Measurements from ENCODE around the gene DLX2.
"Not testable (repeated sequence)": the region's sequence is repeated elsewhere in the genome, so short reads cannot be mapped to it uniquely, and the experiment has no call there.

The DLX2 gene

DNA sequence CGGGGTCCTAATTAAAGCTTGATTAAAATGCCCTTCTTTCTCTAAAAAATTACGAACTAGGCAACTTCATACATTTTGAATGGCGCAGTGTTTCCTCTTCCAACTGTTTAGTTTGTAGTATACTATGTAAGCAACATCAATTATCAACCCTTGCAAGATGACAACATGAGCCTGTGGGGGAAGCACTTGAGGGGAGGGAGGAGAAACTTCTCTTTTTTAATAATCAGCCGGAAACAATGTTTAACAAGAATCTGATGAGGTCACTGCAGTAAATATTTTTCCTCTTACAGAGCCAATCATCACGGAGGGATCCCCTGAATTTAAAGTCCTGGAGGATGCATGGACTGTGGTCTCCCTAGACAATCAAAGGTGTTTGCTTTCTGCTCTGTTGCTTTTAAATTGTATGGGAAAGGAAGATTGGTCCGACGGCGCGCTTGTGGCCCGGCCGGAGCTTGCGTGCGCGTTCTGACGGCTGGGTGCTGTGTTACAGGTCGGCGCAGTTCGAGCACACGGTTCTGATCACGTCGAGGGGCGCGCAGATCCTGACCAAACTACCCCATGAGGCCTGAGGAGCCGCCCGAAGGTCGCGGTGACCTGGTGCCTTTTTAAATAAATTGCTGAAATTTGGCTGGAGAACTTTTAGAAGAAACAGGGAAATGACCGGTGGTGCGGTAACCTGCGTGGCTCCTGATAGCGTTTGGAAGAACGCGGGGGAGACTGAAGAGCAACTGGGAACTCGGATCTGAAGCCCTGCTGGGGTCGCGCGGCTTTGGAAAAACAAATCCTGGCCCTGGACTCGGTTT lies 22.7 kb downstream of the DLX2 start:
- DNase-seq (ENCODE audit: low read depth), result no peak

DNA sequence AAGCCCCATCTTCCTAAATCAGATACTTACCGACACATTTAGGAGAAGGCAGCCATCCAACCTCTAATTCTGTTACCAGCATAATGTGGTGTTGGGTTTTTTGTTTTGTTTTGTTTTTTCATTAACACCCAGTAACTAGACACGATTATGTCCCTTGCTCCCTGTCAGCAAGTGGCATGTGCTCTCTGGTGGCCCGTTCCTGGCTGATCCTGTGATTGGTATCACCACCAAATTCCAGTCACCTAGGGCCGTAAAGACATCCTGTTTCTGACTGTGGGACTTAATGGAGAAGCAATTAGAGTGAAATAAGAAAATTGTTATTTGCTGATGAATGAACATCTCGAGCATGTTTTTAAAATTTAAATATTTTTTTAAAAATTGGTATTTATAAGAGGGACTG lies 23.3 kb downstream of the DLX2 start:
- no peak for DNase-seq (ENCODE audit: low read depth)
- TF ChIP-seq, protein P1, sequence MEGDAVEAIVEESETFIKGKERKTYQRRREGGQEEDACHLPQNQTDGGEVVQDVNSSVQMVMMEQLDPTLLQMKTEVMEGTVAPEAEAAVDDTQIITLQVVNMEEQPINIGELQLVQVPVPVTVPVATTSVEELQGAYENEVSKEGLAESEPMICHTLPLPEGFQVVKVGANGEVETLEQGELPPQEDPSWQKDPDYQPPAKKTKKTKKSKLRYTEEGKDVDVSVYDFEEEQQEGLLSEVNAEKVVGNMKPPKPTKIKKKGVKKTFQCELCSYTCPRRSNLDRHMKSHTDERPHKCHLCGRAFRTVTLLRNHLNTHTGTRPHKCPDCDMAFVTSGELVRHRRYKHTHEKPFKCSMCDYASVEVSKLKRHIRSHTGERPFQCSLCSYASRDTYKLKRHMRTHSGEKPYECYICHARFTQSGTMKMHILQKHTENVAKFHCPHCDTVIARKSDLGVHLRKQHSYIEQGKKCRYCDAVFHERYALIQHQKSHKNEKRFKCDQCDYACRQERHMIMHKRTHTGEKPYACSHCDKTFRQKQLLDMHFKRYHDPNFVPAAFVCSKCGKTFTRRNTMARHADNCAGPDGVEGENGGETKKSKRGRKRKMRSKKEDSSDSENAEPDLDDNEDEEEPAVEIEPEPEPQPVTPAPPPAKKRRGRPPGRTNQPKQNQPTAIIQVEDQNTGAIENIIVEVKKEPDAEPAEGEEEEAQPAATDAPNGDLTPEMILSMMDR (conservative IDR thresholded peaks at IDR 0.05; ENCODE audit: low read depth, low read length), result no peak
- H3K4me3 ChIP-seq (ENCODE audit: low read length), result no peak overlapping the region

More for the DNA sequence above, 22.7 kb downstream of the DLX2 start:
- TF ChIP-seq, protein P1 (conservative IDR thresholded peaks at IDR 0.05; ENCODE audit: low read depth, low read length), result no peak
- no peak overlapping the region for H3K4me3 ChIP-seq (ENCODE audit: low read length)

DNA sequence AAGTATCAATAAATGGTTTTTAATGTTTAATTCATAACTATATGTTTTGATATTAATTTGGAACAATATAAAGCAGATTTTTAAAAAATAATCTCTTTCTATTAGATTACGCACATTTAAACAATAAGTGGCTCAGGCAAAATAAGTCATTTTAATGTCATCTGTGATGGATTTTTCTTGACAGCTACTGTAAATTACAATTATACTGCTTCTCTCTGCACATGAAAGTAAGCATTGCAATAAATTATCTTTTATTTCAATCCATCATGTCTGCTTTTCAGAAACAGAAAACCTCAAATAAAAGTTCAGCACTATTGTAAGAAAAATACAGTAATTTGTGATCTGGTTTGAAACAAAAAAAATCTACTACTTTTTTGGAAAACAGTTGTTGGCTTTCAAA lies 28.4 kb downstream of the DLX2 start:
- no peak overlapping the region for H3K4me3 ChIP-seq (ENCODE audit: low read length)
- DNase-seq (ENCODE audit: low read depth), result no peak
- TF ChIP-seq, protein P1 (conservative IDR thresholded peaks at IDR 0.05; ENCODE audit: low read depth, low read length), result no peak

DNA sequence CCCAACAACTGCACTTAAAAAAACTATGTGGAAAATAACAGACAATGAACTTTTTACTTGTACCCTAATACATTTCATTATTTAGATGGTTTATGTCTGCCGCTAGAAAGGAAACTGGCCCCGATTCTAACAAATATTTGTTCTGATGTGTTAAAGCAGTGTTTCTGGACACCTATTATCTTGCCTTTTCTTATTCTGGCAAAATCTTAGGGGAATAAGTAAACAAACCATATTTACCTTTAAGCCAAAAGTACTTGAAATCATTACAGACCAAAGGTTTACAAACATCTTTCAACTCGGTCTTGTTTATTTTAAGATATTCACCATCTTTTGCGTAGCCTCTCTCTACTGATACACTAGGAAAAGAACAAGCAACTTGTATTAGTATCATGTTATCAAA lies 29.2 kb downstream of the DLX2 start:
- DNase-seq (ENCODE audit: low read depth), result no peak
- no peak overlapping the region for H3K4me3 ChIP-seq (ENCODE audit: low read length)
- TF ChIP-seq, protein P1 (conservative IDR thresholded peaks at IDR 0.05; ENCODE audit: low read depth, low read length), result no peak

DNA sequence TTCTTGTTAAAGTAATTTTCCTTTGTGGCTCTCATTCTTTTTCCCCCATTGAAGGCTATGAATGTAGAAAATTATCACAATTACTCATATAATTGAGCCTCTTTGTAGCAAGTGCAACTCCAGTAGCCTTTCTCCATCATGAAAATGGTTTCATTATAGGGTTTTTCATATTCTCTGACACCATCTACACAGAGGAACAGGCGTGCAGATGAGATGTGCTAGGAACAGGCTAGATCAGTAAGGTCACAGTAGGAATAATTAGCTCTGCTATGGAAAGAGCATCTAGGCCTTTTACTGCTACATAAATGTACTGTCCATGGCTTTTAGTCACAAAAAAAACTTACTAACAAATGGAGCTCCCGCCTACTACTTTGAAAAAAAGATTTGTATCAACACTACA lies 30.0 kb downstream of the DLX2 start:
- DNase-seq (ENCODE audit: low read depth), result no peak
- TF ChIP-seq, protein P1 (conservative IDR thresholded peaks at IDR 0.05; ENCODE audit: low read depth, low read length), result no peak
- no peak overlapping the region for H3K4me3 ChIP-seq (ENCODE audit: low read length)

DNA sequence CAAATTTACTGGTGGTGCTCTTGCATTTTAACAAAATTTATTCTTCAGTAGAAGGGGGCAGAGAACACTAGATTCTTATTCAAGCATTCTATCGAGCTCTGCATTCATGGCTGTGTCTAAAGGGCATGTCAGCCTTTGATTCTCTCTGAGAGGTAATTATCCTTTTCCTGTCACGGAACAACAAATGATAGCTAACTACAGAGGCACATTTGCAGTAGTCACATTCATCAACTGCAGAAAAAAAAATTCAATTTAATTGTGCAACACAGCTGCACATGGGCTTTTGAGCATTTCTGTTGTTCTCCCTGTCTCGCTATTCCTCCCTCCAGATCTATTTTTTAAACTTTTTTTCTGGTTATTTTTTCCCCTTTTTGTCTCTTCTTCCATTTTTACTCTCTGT lies 30.4 kb downstream of the DLX2 start:
- no peak for DNase-seq (ENCODE audit: low read depth)
- no peak overlapping the region for H3K4me3 ChIP-seq (ENCODE audit: low read length)
- TF ChIP-seq, protein P1 (conservative IDR thresholded peaks at IDR 0.05; ENCODE audit: low read depth, low read length), result no peak

DNA sequence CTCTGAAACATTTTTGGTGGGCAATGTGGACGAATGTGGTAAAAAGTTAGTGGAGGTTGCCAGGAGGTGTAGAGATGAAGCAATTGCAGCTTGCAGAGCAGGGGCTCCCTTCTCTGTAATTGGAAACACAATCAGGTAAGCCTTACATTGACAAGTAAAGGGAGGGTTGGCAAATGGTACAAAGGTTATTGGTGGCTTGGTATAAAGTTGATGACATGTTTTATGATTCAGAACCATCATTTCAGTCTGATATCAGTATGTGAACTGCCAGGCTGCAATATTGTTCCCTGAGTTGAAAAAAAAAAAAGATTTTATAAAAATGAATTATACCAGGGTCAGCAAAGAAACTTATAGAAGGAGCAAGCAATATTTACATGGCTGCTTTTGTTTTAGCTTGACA lies 31.8 kb downstream of the DLX2 start:
- TF ChIP-seq, protein P1 (conservative IDR thresholded peaks at IDR 0.05; ENCODE audit: low read depth, low read length), result no peak

DNA sequence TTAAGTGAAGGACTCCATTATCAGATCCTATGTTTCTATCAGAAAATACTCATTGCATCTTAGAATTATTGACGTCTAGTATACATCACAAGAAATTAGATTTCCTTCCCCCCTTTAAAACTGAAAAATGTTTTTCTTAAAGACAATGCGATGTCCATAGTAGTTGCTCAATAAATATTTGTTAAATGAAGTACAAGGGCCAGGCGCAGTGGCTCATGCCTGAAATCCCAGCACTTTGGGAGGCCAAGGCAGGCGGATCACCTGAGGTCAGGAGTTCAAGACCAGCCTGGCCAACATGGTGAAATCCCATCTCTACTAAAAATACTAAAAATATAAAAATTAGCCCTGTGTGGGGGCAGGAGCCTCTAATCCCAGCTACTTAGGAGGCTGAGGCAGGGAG lies 34.8 kb downstream of the DLX2 start:
- H3K4me3 ChIP-seq (ENCODE audit: low read length); DNase-seq (ENCODE audit: low read depth): not testable (repeated sequence)

More for the DNA sequence above, 31.8 kb downstream of the DLX2 start:
- no peak for DNase-seq (ENCODE audit: low read depth)
- H3K4me3 ChIP-seq (ENCODE audit: low read length), result no peak overlapping the region
